Osteocyte (in vitro differentiated cells): Measurements from ENCODE around the gene PLXNA2. TPM values are rescaled to one million over a fixed set of nuclear protein-coding genes. Genes with fewer than 3 reads are reported as not detected.

Experiments
- DNase-seq: peaks from one replicate; pipeline ENCODE4 v3.0.0; 2021; ENCODE audit warnings: mixed read lengths; ENCODE audit not compliant: unreplicated experiment; ENCODE audit errors: extremely low spot score
- H3K27ac Mint-ChIP-seq: one replicate; pipeline ENCODE4 v1.8.0; 2021; ENCODE audit warnings: mild to moderate bottlenecking, mixed read lengths; ENCODE audit not compliant: unreplicated experiment
- H3K27me3 Mint-ChIP-seq: one replicate; pipeline ENCODE4 v1.8.0; 2021; ENCODE audit warnings: mixed read lengths; ENCODE audit not compliant: unreplicated experiment
- H3K36me3 Mint-ChIP-seq: one replicate; pipeline ENCODE4 v1.8.0; 2021; ENCODE audit warnings: mixed read lengths; ENCODE audit not compliant: unreplicated experiment
- H3K4me1 Mint-ChIP-seq: one replicate; pipeline ENCODE4 v1.8.0; 2021; ENCODE audit warnings: mixed read lengths; ENCODE audit not compliant: unreplicated experiment
- H3K4me3 Mint-ChIP-seq: one replicate; pipeline ENCODE4 v1.8.0; 2021; ENCODE audit warnings: mild to moderate bottlenecking, moderate library complexity, mixed read lengths; ENCODE audit not compliant: unreplicated experiment
- H3K9me3 Mint-ChIP-seq: one replicate; pipeline ENCODE4 v1.8.0; 2021; ENCODE audit warnings: mixed read lengths; ENCODE audit not compliant: unreplicated experiment
- CTCF ChIP-seq: fragments of 200-600 bp; sonication (generic); IDR thresholded peaks from 2 replicates; pipeline ENCODE4 v1.5.0; 2021; ENCODE audit warnings: antibody characterized with exemption, mild to moderate bottlenecking, moderate library complexity
- total RNA-seq: library from RNA; stranded (reverse); gene quantifications from 2 replicates; pipeline ENCODE4 v1.2.1, GENCODE V29; 2021

The PLXNA2 gene
- total RNA-seq, 1 donor from 2014 or later: 19.5 TPM

- H3K4me3 Mint-ChIP-seq: no peak overlapping the region
- no peak for TF ChIP-seq CTCF
- H3K9me3 Mint-ChIP-seq: no peaks in the 10 kb centered on the region
- H3K36me3 Mint-ChIP-seq: peaks cover 7% of the 10 kb centered on the region
- DNase-seq: no peak
- H3K27ac Mint-ChIP-seq: no peak overlapping the region
- peaks cover 46% of the 10 kb centered on the region for H3K4me1 Mint-ChIP-seq
- H3K27me3 Mint-ChIP-seq: no peaks in the 10 kb centered on the region
Observed at GRCh38 chr1:208172423-208173145, 71.6 kb downstream of the PLXNA2 start.

- no peak for DNase-seq
- no peaks in the 10 kb centered on the region for H3K27me3 Mint-ChIP-seq
- no peak for TF ChIP-seq CTCF
- no peak overlapping the region for H3K4me3 Mint-ChIP-seq
- peaks cover 7% of the 10 kb centered on the region for H3K36me3 Mint-ChIP-seq
- no peaks in the 10 kb centered on the region for H3K9me3 Mint-ChIP-seq
- peaks cover 46% of the 10 kb centered on the region for H3K4me1 Mint-ChIP-seq
- H3K27ac Mint-ChIP-seq: no peak overlapping the region
Observed at GRCh38 chr1:208171616-208172422, 72.4 kb downstream of the PLXNA2 start.

GRCh38 chr1:208170252-208170651 is 73.9 kb downstream of the PLXNA2 start:
- H3K4me1 Mint-ChIP-seq: peaks cover 46% of the 10 kb centered on the region
- H3K4me3 Mint-ChIP-seq: no peak overlapping the region
- peaks cover 8% of the 10 kb centered on the region for H3K36me3 Mint-ChIP-seq
- TF ChIP-seq CTCF: no peak
- no peaks in the 10 kb centered on the region for H3K9me3 Mint-ChIP-seq
- H3K27ac Mint-ChIP-seq: peak overlapping the region; percentile 23
- no peaks in the 10 kb centered on the region for H3K27me3 Mint-ChIP-seq
- peak; percentile 94 for DNase-seq

GRCh38 chr1:208169081-208169879 is 74.9 kb downstream of the PLXNA2 start:
- TF ChIP-seq CTCF: no peak
- H3K4me3 Mint-ChIP-seq: no peak overlapping the region
- peaks cover 6% of the 10 kb centered on the region for H3K36me3 Mint-ChIP-seq
- no peak for DNase-seq
- peaks cover 37% of the 10 kb centered on the region for H3K4me1 Mint-ChIP-seq
- no peaks in the 10 kb centered on the region for H3K9me3 Mint-ChIP-seq
- H3K27ac Mint-ChIP-seq: no peak overlapping the region
- no peaks in the 10 kb centered on the region for H3K27me3 Mint-ChIP-seq
